Stimulated activated CD8-positive, alpha-beta memory T cell treated with anti-CD3 and anti-CD28 coated beads, Interleukin-12 subunit alpha, Interleukin-12 subunit beta, amount 100 ng/mL, for 1 hour (primary cell): ENCODE results near the gene PHF19.

Experiments
- DNase-seq: peaks from one replicate; pipeline ENCODE4 v3.0.0-alpha.2; 2020; ENCODE audit warnings: low read depth

The PHF19 gene

GRCh38 chr9:120873512-120873911 is 3.5 kb downstream of the PHF19 start:
- DNase-seq = no peak

DNA sequence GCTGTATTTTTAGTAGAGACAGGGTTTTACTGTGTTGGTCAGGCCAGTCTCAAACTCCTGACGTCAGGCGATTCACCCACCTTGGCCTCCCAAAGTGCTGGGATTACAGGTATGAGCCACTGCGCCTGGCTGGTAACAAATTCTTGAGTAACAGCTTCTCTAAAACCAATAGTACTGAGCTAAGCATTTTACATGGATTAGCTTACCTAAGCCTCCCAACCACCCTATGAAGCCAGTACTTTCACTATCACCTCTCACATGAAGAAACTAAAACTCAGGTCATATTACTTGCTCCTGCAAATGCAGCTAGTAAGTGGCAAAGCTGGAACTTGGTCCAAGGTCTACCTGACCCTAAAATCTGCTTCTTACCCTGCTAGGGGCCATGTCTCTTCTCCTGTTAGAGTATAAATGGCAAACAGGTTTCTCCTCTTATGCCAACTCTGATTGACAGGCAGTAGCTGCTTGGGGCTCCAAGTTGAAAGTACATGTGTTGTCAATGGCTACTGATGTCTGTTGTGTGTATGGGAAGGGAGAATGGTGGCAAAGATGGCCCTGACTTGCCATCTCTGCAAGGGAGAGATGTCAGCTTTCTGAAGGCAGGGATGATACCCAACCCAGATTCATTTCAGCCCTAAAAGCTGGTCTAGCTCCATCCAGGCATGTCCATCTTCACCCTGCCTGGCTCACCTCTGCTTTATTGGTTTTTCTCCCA is 4.0 kb downstream of the PHF19 start:
- DNase-seq = no peak

GRCh38 chr9:120870206-120870605 is 6.8 kb downstream of the PHF19 start:
- DNase-seq = no peak

- DNase-seq = no peak
Observed at GRCh38 chr9:120869726-120870125, 7.3 kb downstream of the PHF19 start.

- DNase-seq = no peak
Observed at GRCh38 chr9:120869360-120869687, 7.7 kb downstream of the PHF19 start.

GRCh38 chr9:120868676-120869359 is 8.2 kb downstream of the PHF19 start:
- DNase-seq = peak; percentile 94

GRCh38 chr9:120868339-120868675 is 8.7 kb downstream of the PHF19 start:
- DNase-seq = no peak

DNA sequence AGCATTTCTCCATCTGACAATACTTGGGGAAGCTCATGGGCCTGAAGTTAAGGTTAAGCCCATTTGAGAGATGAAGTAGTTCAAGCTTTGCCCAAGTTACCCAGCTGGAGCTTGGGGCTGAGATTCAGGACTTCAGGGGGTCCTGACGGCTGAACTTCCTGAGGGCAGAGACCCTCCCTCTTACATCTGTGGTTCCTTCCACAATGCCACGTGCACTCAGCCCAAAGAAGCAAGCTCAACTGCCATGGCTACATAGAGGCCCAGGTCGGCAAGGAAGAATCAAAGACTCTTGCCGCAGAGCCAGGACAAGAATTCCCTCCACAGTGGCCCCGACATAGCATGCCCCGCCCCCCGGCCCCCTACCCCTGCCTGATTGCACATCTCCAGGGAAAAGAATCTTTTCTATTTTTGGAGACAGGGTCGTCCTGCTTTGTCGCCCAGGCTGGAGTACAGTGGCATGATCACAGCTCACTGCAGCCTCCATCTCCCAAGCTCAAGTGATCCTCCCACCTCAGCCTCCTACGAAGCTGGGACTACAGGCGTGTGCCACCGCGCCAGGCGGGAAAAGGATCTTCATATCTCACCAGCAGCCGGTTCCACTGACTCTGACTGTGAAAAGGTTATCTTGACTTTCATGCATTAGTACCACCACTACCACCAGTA is 9.2 kb downstream of the PHF19 start:
- no peak for DNase-seq

- no peak for DNase-seq
Observed at GRCh38 chr9:120866651-120867050, 10.3 kb downstream of the PHF19 start.

- DNase-seq = no peak
Observed at GRCh38 chr9:120865809-120866208, 11.2 kb downstream of the PHF19 start.

GRCh38 chr9:120865176-120865575 is 11.8 kb downstream of the PHF19 start:
- DNase-seq = no peak

GRCh38 chr9:120864719-120865118 is 12.3 kb downstream of the PHF19 start:
- no peak for DNase-seq

- no peak for DNase-seq
Observed at GRCh38 chr9:120863833-120864232, 13.2 kb downstream of the PHF19 start.

DNA sequence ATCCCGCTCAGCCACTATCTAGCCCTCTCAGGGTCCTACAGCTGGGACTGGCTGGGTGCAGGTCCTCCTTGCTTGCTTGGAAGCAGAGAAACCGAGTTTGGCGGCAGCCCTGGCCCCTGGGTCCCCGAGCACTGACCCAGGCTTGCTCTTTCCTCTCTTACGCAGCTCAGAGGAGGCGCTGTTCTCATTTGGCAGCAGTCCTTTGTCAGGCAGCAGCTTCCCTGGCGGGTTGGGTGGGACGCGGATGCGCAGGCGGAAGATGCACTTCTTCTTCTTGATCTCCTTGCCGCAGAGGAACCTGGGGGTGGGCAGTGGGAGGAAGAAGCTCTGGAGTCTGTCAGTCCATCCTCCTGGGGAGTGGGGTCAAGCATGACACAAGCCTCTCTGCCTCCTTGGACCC is 14.5 kb downstream of the PHF19 start:
- DNase-seq = no peak

- no peak for DNase-seq
Observed at GRCh38 chr9:120861935-120862334, 15.1 kb downstream of the PHF19 start.

GRCh38 chr9:120860083-120860482 is 16.9 kb downstream of the PHF19 start:
- DNase-seq = no peak

DNA sequence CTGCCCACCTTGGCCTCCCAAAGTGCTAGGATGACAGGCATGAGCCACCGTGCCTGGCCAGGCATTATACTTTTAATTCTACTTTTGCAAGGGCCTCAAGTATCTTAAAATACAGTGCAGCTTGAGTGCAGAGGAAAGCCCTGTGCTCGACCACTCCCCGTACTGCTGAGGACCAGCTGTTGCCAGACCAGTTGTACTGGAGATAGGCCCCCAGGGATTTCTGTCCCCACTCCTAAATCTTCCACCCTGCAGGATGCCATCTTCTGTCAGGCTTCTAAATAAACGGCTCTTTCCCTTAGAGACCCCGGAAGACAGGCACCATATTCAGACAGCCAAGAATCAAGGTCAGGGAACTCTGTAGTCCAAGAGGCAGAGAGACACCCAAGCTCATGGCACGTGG is 17.6 kb downstream of the PHF19 start:
- no peak for DNase-seq

DNA sequence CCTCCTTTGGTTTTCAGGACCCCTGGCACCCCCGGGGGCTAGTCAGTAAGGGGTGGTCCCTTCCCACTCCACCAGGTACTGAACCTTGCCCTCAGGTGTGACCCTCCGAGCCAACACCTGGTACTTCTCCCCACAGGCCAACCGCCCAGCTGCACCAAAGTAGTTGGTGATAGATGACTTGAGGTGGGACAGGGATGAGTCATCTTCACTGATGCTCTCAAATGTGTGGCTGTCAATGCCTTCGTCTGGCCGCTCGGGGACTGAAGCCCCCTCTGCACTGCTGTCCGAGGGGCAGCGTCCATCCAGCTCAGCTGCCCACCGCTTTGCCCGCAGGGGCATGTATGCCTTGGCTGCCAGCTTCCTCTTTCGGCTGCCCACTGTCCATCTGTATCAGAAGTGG is 19.1 kb downstream of the PHF19 start:
- DNase-seq = no peak

DNA sequence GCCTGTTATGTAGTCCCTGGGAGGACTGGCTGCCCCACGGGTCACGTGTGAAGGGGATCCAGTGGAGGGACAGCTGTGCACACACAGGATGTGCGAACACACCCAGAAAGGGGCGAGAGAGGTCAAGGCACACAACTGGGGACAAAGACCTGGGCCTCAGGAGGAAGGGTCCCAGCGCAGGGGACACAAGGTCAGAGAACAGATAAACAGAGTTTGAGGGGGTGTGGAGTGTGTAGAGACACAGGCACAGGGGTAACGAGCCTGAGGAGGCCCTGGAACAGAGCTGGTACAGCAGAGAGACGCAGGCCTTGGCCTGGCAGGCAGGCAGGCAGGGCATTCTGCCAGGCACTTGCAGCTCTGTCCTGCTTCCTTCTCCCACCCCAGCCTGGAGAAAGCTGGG is 19.5 kb downstream of the PHF19 start:
- no peak for DNase-seq

DNA sequence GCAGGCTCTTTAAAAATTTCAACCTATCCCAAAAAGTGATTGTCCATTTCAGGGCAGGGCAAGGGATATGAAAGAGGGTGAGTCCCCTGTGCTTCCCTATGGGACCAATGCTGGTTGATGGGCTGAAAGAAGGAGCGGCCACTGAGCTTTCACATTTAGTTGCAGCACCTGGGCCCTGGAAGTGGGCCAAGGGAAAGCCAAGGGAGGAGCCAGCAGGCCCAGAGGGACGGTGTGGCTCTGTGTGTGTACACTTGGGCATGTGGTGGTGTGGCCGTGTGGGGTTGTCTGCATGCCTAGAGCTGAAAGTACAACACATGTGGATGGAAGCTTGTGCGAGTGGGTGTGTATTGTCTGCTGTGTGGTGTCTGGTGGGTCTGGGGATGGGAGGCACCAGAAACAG is 20.3 kb downstream of the PHF19 start:
- DNase-seq = no peak

- DNase-seq = no peak
Observed at GRCh38 chr9:120855827-120856670, 20.9 kb downstream of the PHF19 start.

GRCh38 chr9:120854596-120855327 is 22.2 kb downstream of the PHF19 start:
- DNase-seq = no peak
